Prostate gland (tissue), 2 donors: ENCODE data around the gene TMEM212.

Experiments used
- CTCF ChIP-seq, 4 experiments: fragments of 200-600 bp in 2 of 4; fragments of 450-650 bp in 2 of 4; sonication (generic) in 2 of 4; IDR thresholded peaks; 1 replicate in 3 of 4; 2 replicates in 1 of 4; pipeline ENCODE4 v1.5.1; 2016 to 2019; ENCODE audit warnings: antibody characterized with exemption in 4 of 4, mild to moderate bottlenecking in 2 of 4, moderate library complexity in 2 of 4
- POLR2A ChIP-seq: fragments of 450-650 bp; IDR thresholded peaks from one replicate; pipeline ENCODE4 v1.6.1; 2016; ENCODE audit warnings: antibody characterized with exemption, mild to moderate bottlenecking
- POLR2AphosphoS5 ChIP-seq: sonication (generic); formaldehyde crosslinking; IDR thresholded peaks from one replicate; pipeline ENCODE4 v1.6.1; 2017; ENCODE audit warnings: antibody characterized with exemption

DNA sequence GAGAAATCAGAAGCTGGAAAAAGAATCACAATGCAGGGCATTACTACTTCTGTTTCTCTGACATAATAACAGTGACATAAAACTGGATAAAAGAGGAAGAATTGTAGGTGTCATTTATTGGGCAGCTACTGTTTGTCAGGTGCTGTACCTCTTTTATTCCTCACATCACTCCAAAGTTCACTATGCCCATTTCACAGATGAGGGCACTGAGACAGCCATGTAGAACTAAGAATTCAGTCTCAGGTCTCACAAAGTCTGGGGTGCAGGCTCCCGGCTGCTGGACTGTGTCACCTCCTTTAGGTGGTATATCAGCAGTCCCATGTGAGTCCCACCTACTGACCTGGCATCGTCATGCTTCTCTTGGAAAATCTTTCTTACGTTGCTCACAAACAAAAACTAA lies 20.8 kb downstream of the TMEM212 start:
- TF ChIP-seq CTCF (IDR thresholded peaks at IDR 0.05), result no peak
- TF ChIP-seq POLR2A, result no peak
- TF ChIP-seq POLR2AphosphoS5, result no peak
